ENCODE data around the gene SULT2B1.
"Not testable (repeated sequence)": the region's sequence is repeated elsewhere in the genome, so short reads cannot be mapped to it uniquely, and the experiment has no call there.

Gene SULT2B1

GRCh38 chr19:48530066-48530720, 21.8 kb upstream of the SULT2B1 start:
- no peak for DNase-seq

GRCh38 chr19:48530770-48531169, 21.2 kb upstream of the SULT2B1 start:
- no peak for DNase-seq

GRCh38 chr19:48533770-48534169, 18.2 kb upstream of the SULT2B1 start:
- DNase-seq: no peak

- no peak for DNase-seq
These were observed 14.4 kb upstream of the SULT2B1 start for GRCh38 chr19:48537541-48537940.

- not testable (repeated sequence) for DNase-seq
These were observed 13.9 kb upstream of the SULT2B1 start for GRCh38 chr19:48538057-48538456.

GRCh38 chr19:48539503-48540096, 12.4 kb upstream of the SULT2B1 start:
- DNase-seq: no peak

GRCh38 chr19:48540110-48540509, 11.9 kb upstream of the SULT2B1 start:
- DNase-seq: no peak

- DNase-seq: no peak
These were observed 10.2 kb upstream of the SULT2B1 start for GRCh38 chr19:48541813-48542212.

- DNase-seq: no peak
These were observed 8.8 kb upstream of the SULT2B1 start for GRCh38 chr19:48543121-48543710.

- DNase-seq: no peak
These were observed 6.9 kb upstream of the SULT2B1 start for GRCh38 chr19:48544856-48545750.

- no peak for DNase-seq
These were observed 4.2 kb upstream of the SULT2B1 start for GRCh38 chr19:48547722-48548121.

- no peak for DNase-seq
These were observed 3.6 kb upstream of the SULT2B1 start for GRCh38 chr19:48548253-48548911.

GRCh38 chr19:48549380-48549779, 2.6 kb upstream of the SULT2B1 start:
- DNase-seq: no peak

GRCh38 chr19:48552406-48553322, 692 bp downstream of the SULT2B1 start:
- DNase-seq: no peak

GRCh38 chr19:48553676-48554384, 1.9 kb downstream of the SULT2B1 start:
- DNase-seq: no peak

GRCh38 chr19:48554385-48555091, 2.6 kb downstream of the SULT2B1 start:
- no peak for DNase-seq

GRCh38 chr19:48556163-48556562, 4.2 kb downstream of the SULT2B1 start:
- no peak for DNase-seq

- no peak for DNase-seq
These were observed 4.9 kb downstream of the SULT2B1 start for GRCh38 chr19:48556825-48557224.

- no peak for DNase-seq
These were observed 6.2 kb downstream of the SULT2B1 start for GRCh38 chr19:48558018-48558684.

- DNase-seq: no peak
These were observed 8.1 kb downstream of the SULT2B1 start for GRCh38 chr19:48560095-48560530.
